ENCODE results near the gene PHF21B.

PHF21B gene

GRCh38 chr22:44831885-44832284 is 177.9 kb downstream of the PHF21B start:
- TF ChIP-seq CTCF (conservative IDR thresholded peaks at IDR 0.05; ENCODE audit: low read depth): no peak
- no peak overlapping the region for H3K27ac ChIP-seq

More at GRCh38 chr22:44831885-44832284, 177.9 kb downstream of the PHF21B start:
- POLR2A ChIA-PET (ENCODE audit: low non-redundant PET): no interaction called here
- DNase-seq (ENCODE audit: low spot score): no peak
- CTCF ChIA-PET: interaction anchor here (0.5 kb wide), 1 partner anchor 211 kb away, joined by 3 read pairs; no protein-coding TSS in a partner anchor
